Measurements from ENCODE around the gene UBQLN3. TPM values are rescaled to one million over a fixed set of nuclear protein-coding genes. Genes with fewer than 3 reads are reported as not detected.

Gene UBQLN3
- total RNA-seq, 3 donors from 2014 or later: 0.32 to 0.88 (median 0.66) TPM

DNA sequence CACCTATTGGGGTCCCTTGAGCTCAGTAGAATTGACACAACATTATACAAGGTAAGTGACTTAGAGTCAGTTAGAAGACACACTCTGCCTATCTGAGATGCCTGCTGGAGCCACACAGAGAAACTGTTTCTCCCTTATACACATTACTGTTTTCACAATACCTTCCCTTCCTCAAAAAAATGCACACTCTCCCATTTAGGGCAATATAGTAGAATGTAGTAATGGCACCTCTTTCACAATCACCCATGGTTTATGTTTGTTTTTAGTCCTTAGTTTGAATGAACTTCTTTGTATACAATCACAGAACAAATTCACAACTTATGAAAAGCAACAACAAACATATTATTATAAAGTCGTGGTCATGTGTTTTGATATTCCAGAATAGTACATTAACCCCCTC lies 24.3 kb upstream of the UBQLN3 start:
- intact Hi-C loops (cut with DNase I; ENCODE audit: low total_unique reads): no loop called here
- TF ChIP-seq POLR2AphosphoS5 (IDR thresholded peaks at IDR 0.05) (no peak), POLR2A (IDR thresholded peaks at IDR 0.05) (no peak)
- TF ChIP-seq, protein P1, sequence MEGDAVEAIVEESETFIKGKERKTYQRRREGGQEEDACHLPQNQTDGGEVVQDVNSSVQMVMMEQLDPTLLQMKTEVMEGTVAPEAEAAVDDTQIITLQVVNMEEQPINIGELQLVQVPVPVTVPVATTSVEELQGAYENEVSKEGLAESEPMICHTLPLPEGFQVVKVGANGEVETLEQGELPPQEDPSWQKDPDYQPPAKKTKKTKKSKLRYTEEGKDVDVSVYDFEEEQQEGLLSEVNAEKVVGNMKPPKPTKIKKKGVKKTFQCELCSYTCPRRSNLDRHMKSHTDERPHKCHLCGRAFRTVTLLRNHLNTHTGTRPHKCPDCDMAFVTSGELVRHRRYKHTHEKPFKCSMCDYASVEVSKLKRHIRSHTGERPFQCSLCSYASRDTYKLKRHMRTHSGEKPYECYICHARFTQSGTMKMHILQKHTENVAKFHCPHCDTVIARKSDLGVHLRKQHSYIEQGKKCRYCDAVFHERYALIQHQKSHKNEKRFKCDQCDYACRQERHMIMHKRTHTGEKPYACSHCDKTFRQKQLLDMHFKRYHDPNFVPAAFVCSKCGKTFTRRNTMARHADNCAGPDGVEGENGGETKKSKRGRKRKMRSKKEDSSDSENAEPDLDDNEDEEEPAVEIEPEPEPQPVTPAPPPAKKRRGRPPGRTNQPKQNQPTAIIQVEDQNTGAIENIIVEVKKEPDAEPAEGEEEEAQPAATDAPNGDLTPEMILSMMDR (IDR thresholded peaks at IDR 0.05): no peak

DNA sequence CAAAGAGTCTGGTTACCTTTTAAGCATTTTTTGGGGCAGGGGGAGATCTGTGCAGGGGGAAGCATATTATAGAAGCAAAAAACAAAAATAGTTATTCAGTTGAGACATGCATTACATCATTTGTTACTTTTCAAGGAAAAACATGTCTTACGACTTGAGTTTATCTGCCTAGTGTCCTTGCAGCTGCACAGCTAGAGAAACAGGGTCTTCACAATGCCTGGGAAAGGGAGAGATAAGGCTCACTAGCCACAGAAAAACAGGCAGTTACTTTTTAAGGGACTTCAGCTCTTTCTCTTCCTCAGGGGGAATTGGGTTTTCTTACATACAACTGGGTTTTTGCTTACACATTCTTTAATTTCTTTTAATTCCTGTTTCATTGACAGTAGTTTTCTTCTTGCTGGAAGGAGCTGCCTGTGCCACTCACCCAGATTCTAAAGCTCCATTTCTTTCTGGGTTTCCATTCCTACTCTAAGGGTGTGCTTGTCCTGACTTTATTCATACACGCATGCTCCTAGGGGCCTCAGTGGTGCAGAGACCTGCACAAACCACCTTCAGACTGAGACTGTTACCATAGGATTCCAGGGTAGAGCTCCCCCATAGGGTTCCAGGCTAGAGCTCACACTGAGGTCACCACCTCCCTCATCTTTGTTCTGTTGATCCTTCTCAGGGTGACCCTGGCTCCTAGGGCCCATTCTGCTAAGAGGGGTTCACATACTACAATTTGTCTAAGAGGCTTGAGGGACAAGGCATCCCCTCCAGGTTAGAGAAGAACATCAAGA lies 21.5 kb upstream of the UBQLN3 start:
- Histone ChIP-seq H3K27ac (no peak overlapping the region), H3K4me3 (no peak overlapping the region), H3K9me3 (no peaks in the 10 kb centered on the region), H3K27me3 (no peaks in the 10 kb centered on the region), H3K36me3 (no peaks in the 10 kb centered on the region), H3K4me1 (no peaks in the 10 kb centered on the region)
- DNase-seq (ENCODE audit: low spot score in 2 of 2): no peak
- intact Hi-C loops (cut with DNase I; ENCODE audit: low total_unique reads): no loop called here
- TF ChIP-seq, protein P1 (IDR thresholded peaks at IDR 0.05): no peak
- no peak for TF ChIP-seq POLR2A (IDR thresholded peaks at IDR 0.05)
- TF ChIP-seq POLR2AphosphoS5 (IDR thresholded peaks at IDR 0.05): no peak

More for the DNA sequence above, 24.3 kb upstream of the UBQLN3 start:
- Histone ChIP-seq H3K4me1 (no peaks in the 10 kb centered on the region), H3K9me3 (no peaks in the 10 kb centered on the region), H3K36me3 (no peaks in the 10 kb centered on the region), H3K27me3 (no peaks in the 10 kb centered on the region), H3K4me3 (no peak overlapping the region), H3K27ac (no peak overlapping the region)
- no peak for DNase-seq (ENCODE audit: low spot score in 2 of 2)

DNA sequence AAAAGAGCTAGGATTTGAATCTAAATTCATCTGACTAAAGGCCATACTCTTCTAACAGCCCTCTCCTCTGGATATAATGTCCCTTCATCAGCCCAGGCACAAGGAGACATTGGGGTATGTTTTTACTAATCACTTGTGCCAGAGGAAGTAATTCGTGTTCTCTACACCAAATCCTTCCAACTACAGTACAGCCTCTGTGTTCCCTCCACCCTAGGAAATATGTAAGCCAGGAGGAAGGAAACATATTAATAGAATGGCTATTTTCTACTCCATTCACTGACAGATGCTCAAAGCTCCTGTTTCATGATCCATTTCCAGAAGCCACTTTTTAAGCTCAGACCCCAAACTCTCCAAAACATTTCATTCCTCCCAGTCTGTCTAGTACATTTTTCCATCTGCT lies 18.7 kb upstream of the UBQLN3 start:
- no peak for DNase-seq (ENCODE audit: low spot score in 2 of 2)
- TF ChIP-seq, protein P1 (IDR thresholded peaks at IDR 0.05): no peak
- TF ChIP-seq POLR2A (IDR thresholded peaks at IDR 0.05): no peak
- TF ChIP-seq POLR2AphosphoS5 (IDR thresholded peaks at IDR 0.05): no peak
- intact Hi-C loops (cut with DNase I; ENCODE audit: low total_unique reads): no loop called here

GRCh38 chr11:5527716-5528115 lies 18.0 kb upstream of the UBQLN3 start:
- Histone ChIP-seq H3K4me1 (no peaks in the 10 kb centered on the region), H3K36me3 (no peaks in the 10 kb centered on the region), H3K9me3 (no peaks in the 10 kb centered on the region), H3K27ac (no peak overlapping the region), H3K27me3 (no peaks in the 10 kb centered on the region), H3K4me3 (no peak overlapping the region)
- intact Hi-C loops (cut with DNase I; ENCODE audit: low total_unique reads): no loop called here
- no peak for TF ChIP-seq POLR2AphosphoS5 (IDR thresholded peaks at IDR 0.05)
- TF ChIP-seq POLR2A (IDR thresholded peaks at IDR 0.05): no peak
- TF ChIP-seq, protein P1 (IDR thresholded peaks at IDR 0.05): no peak
- DNase-seq (ENCODE audit: low spot score in 2 of 2): no peak

More for the DNA sequence above, 18.7 kb upstream of the UBQLN3 start:
- Histone ChIP-seq H3K4me1 (no peaks in the 10 kb centered on the region), H3K4me3 (no peak overlapping the region), H3K27ac (no peak overlapping the region), H3K9me3 (no peaks in the 10 kb centered on the region), H3K27me3 (no peaks in the 10 kb centered on the region), H3K36me3 (no peaks in the 10 kb centered on the region)

DNA sequence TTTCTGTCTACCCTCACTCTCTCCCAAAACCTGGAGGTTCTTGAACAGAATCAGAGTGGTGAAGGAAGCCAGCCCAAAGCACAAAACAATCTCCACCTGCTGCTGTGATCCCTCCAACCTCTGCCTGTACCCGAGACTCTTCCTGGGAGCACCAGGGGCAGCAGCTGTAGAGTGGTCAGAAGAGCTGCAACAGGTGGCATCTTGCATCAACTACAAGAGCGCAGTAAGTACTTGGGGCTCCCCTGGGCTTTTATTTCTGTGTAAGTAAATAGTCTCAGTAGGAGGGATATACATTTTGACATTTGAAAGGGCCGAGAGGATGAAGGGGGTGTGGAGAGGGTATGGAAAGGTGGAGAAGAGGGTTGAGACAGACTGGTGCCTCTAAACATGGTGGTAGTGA lies 15.0 kb upstream of the UBQLN3 start:
- TF ChIP-seq POLR2A (IDR thresholded peaks at IDR 0.05): no peak
- TF ChIP-seq, protein P1 (IDR thresholded peaks at IDR 0.05): no peak
- TF ChIP-seq POLR2AphosphoS5 (IDR thresholded peaks at IDR 0.05): no peak
- DNase-seq (ENCODE audit: low spot score in 2 of 2): no peak
- no peak overlapping the region for H3K4me3 ChIP-seq
- H3K27me3 ChIP-seq: no peaks in the 10 kb centered on the region
- no peaks in the 10 kb centered on the region for H3K4me1 ChIP-seq
- no peak overlapping the region for H3K27ac ChIP-seq
- no peaks in the 10 kb centered on the region for H3K9me3 ChIP-seq
- H3K36me3 ChIP-seq: no peaks in the 10 kb centered on the region
- intact Hi-C loops (cut with DNase I; ENCODE audit: low total_unique reads): no loop called here
